Fibroblast of lung (primary cell): Measurements from ENCODE around the gene MED26. TPM values are rescaled to one million over a fixed set of nuclear protein-coding genes. Genes with fewer than 3 reads are reported as not detected.

Experiments
- DNase-seq, 2 donors: peaks; one replicate each; pipeline versions ENCODE4 v3.0.0 to v3.0.0-alpha.2; 2010; ENCODE audit warnings: low read depth in 2 of 2
- H2AFZ ChIP-seq: 2 replicates; pipeline ENCODE4 v1.5.1; 2012; ENCODE audit warnings: low read length, control low read depth, inconsistent platforms
- H3K27ac ChIP-seq: 2 replicates; pipeline ENCODE4 v1.5.1; 2011; ENCODE audit warnings: low read length, control low read depth; ENCODE audit not compliant: insufficient read depth
- H3K27me3 ChIP-seq: 2 replicates; pipeline ENCODE4 v1.5.1; 2011; ENCODE audit warnings: mild to moderate bottlenecking, low read length; ENCODE audit not compliant: control insufficient read depth, insufficient read depth
- H3K36me3 ChIP-seq: 2 replicates; pipeline ENCODE4 v1.5.1; 2011; ENCODE audit warnings: low read length; ENCODE audit not compliant: control insufficient read depth, insufficient read depth
- H3K4me1 ChIP-seq: 2 replicates; pipeline ENCODE4 v1.5.1; 2011; ENCODE audit warnings: low read length; ENCODE audit not compliant: control insufficient read depth, insufficient read depth; ENCODE audit errors: extremely low read depth
- H3K4me2 ChIP-seq: 2 replicates; pipeline ENCODE4 v1.5.1; 2011; ENCODE audit warnings: low read length, control low read depth; ENCODE audit not compliant: insufficient read depth; ENCODE audit errors: extremely low read depth
- H3K4me3 ChIP-seq, 4 experiments: fragments of 200-600 bp in 1 of 4; sonication (generic) in 1 of 4; replicated peaks in 1 of 4; 2 replicates each; pipeline ENCODE4 v1.5.1; 2011 to 2016; ENCODE audit warnings: low read length in 4 of 4, low read depth in 3 of 4, mild to moderate bottlenecking in 3 of 4, control low read depth in 2 of 4, inconsistent platforms in 1 of 4, mixed read lengths in 1 of 4; ENCODE audit not compliant: insufficient read depth in 1 of 4; ENCODE audit errors: control extremely low read depth in 1 of 4
- H3K79me2 ChIP-seq: 2 replicates; pipeline ENCODE4 v1.5.1; 2012; ENCODE audit warnings: mild to moderate bottlenecking, low read length, inconsistent platforms; ENCODE audit not compliant: control insufficient read depth, insufficient read depth
- H3K9ac ChIP-seq: 2 replicates; pipeline ENCODE4 v1.5.1; 2011; ENCODE audit warnings: mild to moderate bottlenecking, low read length, control low read depth; ENCODE audit not compliant: insufficient read depth
- H3K9me3 ChIP-seq: 2 replicates; pipeline ENCODE4 v1.5.1; 2012; ENCODE audit warnings: low read depth, low read length; ENCODE audit not compliant: control insufficient read depth, insufficient read depth
- H4K20me1 ChIP-seq: 2 replicates; pipeline ENCODE4 v1.5.1; 2011; ENCODE audit warnings: low read length; ENCODE audit not compliant: control insufficient read depth, insufficient read depth; ENCODE audit errors: extremely low read depth
- CTCF ChIP-seq, 2 donors: IDR thresholded peaks in 1 of 2; conservative IDR thresholded peaks in 1 of 2; 1 replicate in 1 of 2; 2 replicates in 1 of 2; pipeline ENCODE4 v1.5.1; 2011 to 2012; ENCODE audit warnings: low read length in 2 of 2, control low read depth in 1 of 2, inconsistent platforms in 1 of 2, low read depth in 1 of 2, mild to moderate bottlenecking in 1 of 2
- EZH2 ChIP-seq: IDR thresholded peaks from 2 replicates; pipeline ENCODE4 v1.5.1; 2012; ENCODE audit warnings: low read length, control low read depth, mild to moderate bottlenecking; ENCODE audit errors: missing control alignments
- polyA plus RNA-seq, 2 donors: library from polyadenylated mRNA; depleted of rRNA in 1 of 2; stranded (reverse) in 1 of 2; unstranded in 1 of 2; fragments of >200 nt; gene quantifications; 2 replicates each; pipeline ENCODE4 v1.2.1, GENCODE V29; 2011 to 2012; ENCODE audit warnings: missing spikeins in 1 of 2
- total RNA-seq: library from RNA; depleted of rRNA; stranded (reverse); fragments of >200 nt; gene quantifications from 2 replicates; pipeline ENCODE4 v1.2.1, GENCODE V29; 2014

The MED26 gene
- total and polyA plus RNA-seq, 2 donors (not counting 1 experiment from before 2014, with no cell fraction given): 3.7 to 4.5 TPM

GRCh38 chr19:16542910-16543472 lies 85.0 kb downstream of the MED26 start:
- Histone ChIP-seq H3K4me2 (peak overlapping the region; percentile 55), H3K79me2 (peaks cover 50% of the 10 kb centered on the region), H2AFZ (peak overlapping the region; percentile 12), H3K27me3 (no peaks in the 10 kb centered on the region), H3K27ac (peak overlapping the region; percentile 80), H4K20me1 (no peaks in the 10 kb centered on the region), H3K9me3 (no peaks in the 10 kb centered on the region), H3K4me1 (peaks cover 6% of the 10 kb centered on the region), H3K9ac (peak overlapping the region; percentile 90), H3K36me3 (peaks cover 4% of the 10 kb centered on the region), H3K4me3 (peak overlapping the region; percentile 65 to 90 (median 86))
- TF ChIP-seq CTCF (conservative IDR thresholded peaks at IDR 0.05 in 1 of 2, IDR thresholded peaks at IDR 0.05 in 1 of 2; ENCODE audit: low read depth in 1 of 2, low read length in 2 of 2) (no peak), EZH2 (no peak)
- DNase-seq: peak in 1 of 2 donors; percentile 14

- peak; percentile 92 to 93 for DNase-seq
- Histone ChIP-seq H3K79me2 (peaks cover 57% of the 10 kb centered on the region), H3K4me3 (peak within 1 kb of the TSS; percentile 65 to 93 (median 86)), H3K9me3 (no peaks in the 10 kb centered on the region), H3K9ac (peak within 1 kb of the TSS; percentile 90), H3K27me3 (no peaks in the 10 kb centered on the region), H4K20me1 (no peaks in the 10 kb centered on the region), H3K4me2 (peak within 1 kb of the TSS; percentile 93), H3K27ac (peak within 1 kb of the TSS; percentile 80), H2AFZ (peak within 1 kb of the TSS; percentile 12), H3K4me1 (peaks cover 6% of the 10 kb centered on the region), H3K36me3 (peaks cover 7% of the 10 kb centered on the region)
- TF ChIP-seq EZH2: no peak
- no peak for TF ChIP-seq CTCF (conservative IDR thresholded peaks at IDR 0.05 in 1 of 2, IDR thresholded peaks at IDR 0.05 in 1 of 2; ENCODE audit: low read depth in 1 of 2, low read length in 2 of 2)
Observed at GRCh38 chr19:16542045-16542909, 85.7 kb downstream of the MED26 start, which contains the start of gene CHERP. Gene CHERP, minus strand, starts transcription at chr19:16542437. Its CDS starts 59 bp downstream, at chr19:16542378.

GRCh38 chr19:16541526-16542044 lies 86.4 kb downstream of the MED26 start:
- H2AFZ ChIP-seq: no peak overlapping the region
- peak overlapping the region; percentile 93 for H3K4me2 ChIP-seq
- H3K9me3 ChIP-seq: no peaks in the 10 kb centered on the region
- no peaks in the 10 kb centered on the region for H3K27me3 ChIP-seq
- H3K79me2 ChIP-seq: peaks cover 62% of the 10 kb centered on the region
- peak overlapping the region; percentile 80 for H3K27ac ChIP-seq
- H4K20me1 ChIP-seq: no peaks in the 10 kb centered on the region
- H3K9ac ChIP-seq: peak overlapping the region; percentile 90
- peaks cover 6% of the 10 kb centered on the region for H3K4me1 ChIP-seq
- TF ChIP-seq EZH2 (no peak), CTCF (conservative IDR thresholded peaks at IDR 0.05 in 1 of 2, IDR thresholded peaks at IDR 0.05 in 1 of 2; ENCODE audit: low read depth in 1 of 2, low read length in 2 of 2) (no peak)
- H3K4me3 ChIP-seq: peak overlapping the region; percentile 65 to 93 (median 86)
- H3K36me3 ChIP-seq: peaks cover 7% of the 10 kb centered on the region
- no peak for DNase-seq
